Urothelium cell line (cell line): ENCODE data around the gene EXOC6B.

Experiments used
- DNase-seq: peaks from one replicate; pipeline ENCODE4 v3.0.0; 2011; ENCODE audit warnings: low spot score, mixed read lengths
- FAIRE-seq: peaks from 2 replicates; lab custom pipeline; 2011; peaks lifted over from hg19 to GRCh38; lab: Jason Lieb, UNC

Gene EXOC6B

DNA sequence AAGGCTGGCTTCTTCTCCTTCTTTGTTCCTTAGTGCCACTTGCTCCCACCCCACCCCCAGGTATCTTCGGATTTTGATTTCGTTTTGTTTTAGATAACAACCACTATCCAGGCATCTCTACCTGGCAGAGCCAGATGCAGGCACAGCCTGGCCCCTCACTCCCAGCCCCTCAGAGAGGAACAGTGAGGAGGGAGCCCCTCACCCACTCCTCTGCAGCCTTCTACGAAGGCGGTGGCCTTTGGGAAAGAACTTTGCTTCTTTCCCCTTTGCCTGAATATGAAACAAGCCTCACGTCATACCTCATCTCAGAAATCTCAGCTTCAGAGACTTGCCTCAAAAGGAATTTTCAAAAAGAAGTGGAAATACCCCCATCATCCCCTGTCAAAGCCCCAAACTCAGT lies 671.9 kb downstream of the EXOC6B start:
- no peak for DNase-seq
- FAIRE-seq: no peak

DNA sequence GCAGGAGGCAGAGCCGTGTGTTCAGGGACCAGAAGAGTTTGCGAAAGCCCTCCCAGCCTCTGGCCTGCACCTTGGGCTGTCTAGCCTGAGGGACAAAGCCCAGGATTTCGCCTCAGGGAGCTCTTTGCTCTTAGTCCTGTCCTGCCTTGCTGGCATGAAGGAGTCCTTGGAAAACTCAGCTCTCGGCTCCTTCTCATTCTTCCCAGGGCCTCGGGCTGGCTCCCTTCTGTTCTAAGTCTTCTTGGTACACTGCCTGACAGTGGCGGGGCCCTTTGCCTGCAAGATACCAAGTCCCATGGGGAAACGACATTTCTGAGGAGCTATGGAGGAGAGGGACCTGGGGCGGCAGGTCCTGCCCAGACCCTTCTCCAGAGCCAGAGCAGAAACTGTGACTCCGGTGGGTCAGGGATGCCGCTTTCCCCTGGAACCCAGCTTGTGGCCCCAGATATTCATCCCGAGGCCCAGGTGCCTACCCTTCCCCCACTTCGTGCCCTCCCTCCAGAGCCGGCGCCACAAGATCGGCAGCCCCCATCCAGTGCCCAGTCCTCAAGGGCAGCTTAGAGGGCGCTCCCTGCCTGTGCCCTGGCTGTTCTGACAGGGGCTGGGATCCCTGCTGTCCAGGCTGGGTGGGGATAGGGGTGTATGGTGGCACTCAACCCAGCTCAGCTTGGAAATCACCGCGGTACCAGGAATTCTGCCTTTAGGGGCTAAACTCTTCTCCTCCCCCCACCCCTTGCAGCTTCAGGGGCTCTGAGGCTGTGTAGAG lies 672.6 kb downstream of the EXOC6B start:
- no peak for FAIRE-seq

DNA sequence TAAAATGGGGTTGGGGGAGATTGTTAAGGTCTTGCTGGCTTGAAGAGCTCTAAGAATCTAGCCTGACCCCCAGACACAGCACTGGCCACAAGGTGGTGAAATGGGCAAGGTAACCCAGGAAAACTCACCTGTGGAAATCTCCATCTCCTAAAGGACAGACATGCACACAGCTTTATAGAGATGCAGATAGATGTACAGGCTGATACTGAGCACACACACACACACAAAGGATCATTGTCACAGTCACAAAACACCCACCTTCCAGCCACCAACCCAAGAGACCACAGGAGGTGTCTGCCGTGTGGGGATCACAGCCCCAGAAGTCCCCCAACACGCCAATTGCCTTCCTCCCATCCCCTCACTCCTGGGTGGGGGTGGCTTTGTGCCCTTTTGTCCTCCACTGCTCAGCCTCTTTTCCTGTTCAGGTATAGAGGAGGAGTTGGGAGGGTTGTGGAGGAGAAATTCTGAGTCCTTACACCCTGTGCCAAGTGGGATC lies 674.9 kb downstream of the EXOC6B start:
- DNase-seq: no peak
- no peak for FAIRE-seq

More for the DNA sequence above, 672.6 kb downstream of the EXOC6B start:
- no peak for DNase-seq

DNA sequence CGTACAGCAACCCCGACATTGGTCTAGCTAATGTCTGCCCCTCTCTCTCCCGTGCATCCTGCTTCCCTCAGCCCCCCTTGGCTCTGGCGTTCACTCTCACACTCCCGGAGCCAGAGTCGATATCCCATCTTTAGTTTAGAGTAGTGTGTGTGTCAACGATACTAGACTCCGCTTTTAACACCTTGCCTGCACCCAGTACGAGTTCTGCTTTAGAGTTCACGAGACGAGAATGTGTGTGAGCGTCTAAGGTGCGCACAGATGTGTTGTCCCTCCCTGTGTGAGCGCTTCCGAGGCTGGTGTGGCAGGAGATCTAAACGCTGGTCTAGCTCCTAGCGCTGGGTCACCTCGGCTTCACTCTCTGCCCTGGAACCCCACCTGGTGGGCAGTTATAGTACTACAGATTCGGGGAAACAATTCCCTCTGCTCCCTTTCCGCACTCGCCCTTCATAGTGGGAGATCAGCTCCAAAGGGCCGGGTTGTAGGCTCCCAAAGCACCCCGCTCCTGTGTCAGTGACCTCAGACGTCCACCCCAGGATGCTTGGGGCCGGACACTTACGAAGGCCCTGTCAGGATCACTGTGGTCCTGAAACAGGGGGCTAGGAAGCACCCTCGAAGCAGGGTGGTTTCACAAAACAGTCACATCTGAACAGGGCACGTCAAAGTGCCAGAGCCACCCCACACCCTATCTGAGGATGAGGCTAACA lies 675.5 kb downstream of the EXOC6B start:
- FAIRE-seq (peak; percentile 79), DNase-seq (peak; percentile 88)

DNA sequence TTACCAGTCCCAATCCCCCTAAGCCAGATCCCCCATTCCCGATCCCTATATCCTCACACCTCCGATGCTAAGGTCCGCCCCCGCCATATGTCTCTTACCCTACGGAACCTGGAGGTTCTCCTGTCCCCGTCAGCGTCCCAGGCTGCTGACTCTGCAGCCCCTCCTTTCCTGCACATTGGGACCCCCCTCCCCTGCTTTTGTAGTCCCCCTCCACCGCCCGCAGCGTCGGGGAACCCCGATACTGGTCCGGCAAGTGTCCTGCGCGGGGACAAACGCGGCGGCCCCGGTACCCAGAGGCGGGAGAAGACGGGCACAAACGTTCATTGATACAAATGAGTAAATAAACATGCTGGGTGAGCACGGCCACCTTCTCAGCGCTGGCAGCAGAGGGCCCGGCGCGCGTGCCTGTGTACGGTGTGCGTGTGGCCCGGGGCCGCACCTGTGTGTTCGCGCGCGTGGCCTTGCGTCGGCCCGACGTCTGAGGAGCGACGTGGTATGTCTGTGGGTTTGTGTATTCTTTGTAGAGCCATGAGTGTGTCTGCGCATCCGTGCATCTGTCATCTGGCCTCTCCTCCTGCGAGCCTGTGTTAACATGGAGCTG lies 676.2 kb downstream of the EXOC6B start:
- FAIRE-seq (peak; percentile 89), DNase-seq (no peak)

DNA sequence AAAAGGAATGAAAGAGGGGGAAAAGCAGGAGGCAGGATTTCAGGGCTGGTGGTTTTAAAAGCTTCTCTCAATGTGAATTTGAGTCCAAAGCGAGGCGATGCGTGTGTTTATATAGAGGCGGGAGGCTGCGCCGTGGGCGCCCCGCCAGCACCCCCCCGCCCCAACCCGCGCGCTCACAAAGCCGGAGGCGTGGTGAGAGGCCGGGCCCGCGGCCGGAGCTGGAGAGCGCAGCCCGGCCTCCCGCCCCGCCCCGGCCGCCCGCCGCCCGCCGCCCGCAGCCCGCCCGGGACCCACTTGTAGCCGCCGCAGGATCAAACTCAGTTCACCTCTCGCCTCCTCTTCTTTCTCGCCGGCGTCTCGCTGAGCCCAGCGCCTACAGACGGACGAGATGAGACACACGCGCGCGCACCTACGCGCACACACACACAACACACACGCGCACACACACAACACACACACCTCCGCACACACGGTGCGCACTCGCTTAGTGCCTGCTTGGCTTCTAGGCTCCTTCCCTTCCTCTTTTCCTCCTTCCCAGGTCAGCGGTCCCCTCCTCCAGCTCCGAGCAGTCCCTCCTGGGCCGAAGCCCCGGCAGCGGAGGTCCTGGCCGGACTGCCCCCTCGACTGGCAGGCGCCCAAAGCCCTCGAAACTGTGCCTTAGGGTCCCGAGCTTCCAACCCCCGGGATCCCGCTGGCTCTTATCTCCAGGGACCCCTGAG lies 676.8 kb downstream of the EXOC6B start:
- peak; percentile 62 for FAIRE-seq
- DNase-seq: peak; percentile 63

DNA sequence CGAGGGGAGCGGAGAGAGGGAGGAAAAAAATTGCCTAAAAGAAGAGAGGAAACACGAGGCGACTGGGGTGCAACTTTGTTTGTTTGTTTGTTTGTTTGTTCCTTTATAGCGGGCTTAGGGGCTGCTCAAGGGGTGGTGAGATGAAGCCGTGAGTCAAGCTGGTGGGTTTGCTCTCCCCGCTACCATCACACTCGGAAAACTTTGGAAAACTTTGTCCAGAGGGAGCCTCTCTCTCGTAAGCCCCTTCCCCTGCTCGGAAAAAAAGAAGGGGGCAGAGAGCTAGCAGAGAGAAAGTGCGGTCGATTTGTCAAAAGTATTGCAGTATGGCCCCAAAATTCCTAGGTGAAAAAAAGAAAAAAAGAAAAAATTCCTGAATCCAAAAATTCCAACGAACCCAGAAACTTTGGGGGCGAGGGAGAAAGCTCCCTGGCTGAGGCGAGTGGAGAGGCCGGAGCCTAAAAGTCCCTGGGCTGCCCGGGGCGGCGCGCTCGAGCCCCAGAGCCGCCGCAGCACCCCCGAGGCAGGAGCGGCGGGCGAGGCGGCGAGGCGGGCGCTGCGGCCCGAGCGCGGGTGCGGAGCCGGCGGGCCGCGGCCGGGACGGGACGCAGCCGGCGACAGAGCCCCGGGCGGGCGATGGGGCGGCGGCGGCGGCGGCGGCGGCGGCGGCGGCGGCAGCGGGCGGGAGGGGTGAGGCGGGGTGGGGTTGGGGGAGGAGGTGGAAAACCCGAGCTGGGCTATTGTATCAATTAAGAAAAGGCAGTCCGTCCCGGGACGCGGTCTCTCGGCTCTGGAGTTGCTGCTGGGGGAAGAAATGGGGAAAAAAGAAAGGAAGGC lies 677.6 kb downstream of the EXOC6B start:
- DNase-seq (peak; percentile 52), FAIRE-seq (no peak)

DNA sequence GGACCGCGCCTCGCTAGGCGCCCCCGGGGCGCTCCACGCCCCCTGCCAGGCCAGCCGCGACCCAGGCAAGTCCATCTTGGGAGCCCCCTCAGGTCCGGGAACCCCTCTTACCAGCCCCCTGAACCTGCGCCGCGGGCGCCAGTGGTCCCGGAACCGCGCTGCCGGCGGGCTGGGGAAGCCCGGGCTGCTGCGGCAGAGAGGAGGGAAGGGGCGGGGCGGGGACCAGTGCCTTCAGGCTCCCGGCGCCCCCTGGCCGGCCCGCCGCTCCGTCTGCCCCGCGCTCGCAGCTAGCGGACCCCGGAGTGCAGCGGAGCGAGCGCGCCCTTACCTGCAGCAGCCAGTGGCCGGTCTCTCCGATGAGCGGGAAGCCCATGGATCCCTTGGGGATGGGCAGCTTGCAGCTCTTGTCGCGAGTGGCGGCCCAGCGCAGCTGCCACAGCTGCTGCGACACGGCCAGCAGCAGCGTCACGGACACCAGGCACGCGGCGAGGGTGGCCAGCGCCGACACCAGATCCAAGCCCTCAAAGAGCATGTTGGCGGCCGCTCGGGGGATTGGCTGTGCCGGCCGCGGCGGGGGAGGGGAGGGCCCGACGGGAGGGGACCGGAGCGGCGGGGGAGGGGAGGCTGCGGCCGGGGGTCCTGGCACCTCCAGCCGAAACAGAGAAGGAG lies 678.4 kb downstream of the EXOC6B start, which contains the start of gene CYP26B1:
Gene CYP26B1, minus strand, starts transcription at position 560 of the 669 bp plus-strand sequence. Its CDS starts 28 bp downstream, at position 532.
- DNase-seq: no peak
- FAIRE-seq: no peak

DNA sequence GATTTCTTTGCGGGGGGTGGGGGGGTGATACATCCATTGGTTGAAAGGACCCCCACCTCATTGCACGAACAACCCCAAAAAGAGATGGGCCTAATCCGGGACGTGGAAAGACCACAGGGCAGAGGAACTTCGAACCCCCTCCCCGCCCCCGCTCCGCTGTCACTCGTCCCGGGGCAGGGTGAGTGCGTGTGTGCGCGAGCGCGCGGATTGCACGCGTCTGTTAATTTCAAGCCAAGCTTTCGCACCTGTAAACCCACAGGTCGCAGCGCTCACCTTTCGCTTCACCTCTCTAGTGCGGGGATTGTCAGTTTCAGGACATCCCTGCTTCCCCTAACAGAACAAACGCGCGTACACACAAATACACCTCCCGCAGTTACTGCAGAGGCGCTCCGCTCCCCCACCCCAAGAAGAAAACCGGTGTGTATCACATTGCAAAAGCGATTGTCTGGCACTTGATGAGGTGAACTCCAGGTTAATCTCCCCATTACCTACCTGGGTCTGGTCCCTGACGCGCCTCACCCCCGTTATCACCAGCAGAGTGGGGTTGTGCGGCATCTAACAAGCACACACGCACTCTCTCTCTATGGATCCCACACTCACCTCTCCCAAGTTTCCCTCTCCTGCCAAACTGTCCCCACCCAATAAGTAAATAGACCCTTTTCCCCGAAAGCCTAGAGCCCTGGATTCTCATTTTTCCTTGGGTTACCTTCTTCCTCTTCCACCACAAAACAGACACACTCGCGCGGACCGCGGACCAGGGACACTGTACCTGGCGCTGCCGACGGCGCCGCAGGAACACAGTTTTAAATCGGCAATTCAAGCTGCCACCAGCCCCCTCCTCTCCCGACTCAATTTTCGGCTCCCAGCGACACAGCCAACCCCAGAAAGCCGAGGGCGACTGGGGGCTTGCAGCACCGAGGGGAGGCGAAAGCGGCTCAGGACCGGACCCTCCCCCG lies 679.2 kb downstream of the EXOC6B start:
- FAIRE-seq (no peak), DNase-seq (no peak)

DNA sequence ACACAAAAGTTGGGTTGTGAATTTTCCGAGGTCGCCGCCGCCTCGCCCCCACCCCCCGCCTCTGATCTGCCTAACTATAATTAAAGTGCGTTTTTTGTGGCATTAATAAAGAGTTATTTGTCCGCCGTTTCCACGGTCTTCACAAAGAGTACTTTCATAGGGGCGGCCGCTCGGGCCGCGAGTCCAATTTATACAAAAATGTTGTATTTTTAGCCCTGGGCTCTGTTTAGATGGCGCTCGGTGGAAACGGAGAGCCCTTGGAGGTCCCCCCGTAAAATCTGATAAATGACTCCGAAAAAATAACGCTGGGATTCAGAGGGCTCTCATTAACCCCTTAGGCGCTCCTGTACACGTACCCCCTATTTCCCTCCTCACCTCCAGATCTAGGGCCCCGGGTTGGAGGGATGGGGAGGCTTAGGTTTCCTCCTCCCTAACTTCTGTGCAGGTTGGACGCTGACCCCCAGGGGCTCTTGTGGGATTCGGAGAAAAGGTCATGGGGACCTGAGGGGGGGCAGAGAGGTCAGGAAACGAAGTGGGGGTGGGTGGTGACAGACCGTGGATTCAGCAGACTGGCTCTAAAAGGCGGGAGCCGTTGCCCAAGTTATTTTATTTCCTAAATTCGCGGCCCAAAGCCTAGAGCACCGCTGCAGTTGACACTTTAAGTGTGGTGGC lies 680.0 kb downstream of the EXOC6B start:
- FAIRE-seq (no peak), DNase-seq (no peak)

DNA sequence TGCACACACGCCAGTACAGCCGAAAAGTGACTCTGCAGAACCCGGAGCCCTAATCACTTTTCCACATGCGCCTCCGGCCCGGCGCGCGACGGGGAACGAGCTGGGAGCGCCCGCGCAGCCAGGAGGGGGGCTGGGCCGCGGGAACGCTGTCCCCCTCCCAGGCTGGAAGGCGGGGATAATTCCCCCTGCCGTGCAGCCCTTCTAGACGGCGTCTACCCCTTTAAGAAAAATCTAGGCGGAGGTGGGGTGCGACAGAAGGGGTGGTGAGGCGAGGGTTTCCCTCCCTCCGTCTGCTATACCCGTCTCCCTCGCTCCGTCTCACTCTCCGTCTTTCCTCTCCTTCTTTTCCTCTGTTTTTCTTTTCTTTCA lies 680.6 kb downstream of the EXOC6B start:
- peak; percentile 86 for DNase-seq

DNA sequence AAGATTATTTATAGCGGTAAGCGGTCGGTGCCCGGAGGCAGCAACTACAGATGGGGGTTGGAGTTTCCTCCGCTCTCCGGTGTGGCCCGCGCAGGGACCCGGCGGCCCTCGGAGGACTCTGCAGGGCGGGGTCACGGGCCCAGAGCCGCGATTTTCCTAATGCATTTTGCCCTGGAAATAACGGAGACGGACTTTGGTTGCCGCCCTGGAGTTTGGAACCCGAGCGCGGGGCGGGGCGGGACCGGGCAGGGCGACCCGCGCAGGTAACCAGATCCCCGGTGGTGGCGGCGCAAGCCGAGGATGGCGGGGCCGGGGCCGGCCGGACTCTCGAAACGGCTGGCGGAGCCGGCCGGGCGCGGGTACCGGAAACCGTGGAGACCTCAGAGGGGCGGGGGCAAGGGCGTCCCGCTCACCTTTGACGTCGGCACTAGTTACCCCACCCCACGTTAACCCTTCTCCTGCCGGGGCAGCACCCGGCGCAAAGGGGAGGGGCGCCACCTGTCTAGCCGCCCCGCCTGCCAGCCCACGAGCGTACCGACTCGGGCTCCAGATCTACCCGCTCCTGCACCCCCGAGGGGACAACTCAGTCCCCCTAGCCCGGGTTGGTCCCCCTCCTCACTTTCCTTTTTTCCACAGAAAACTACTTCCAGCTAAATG lies 681.1 kb downstream of the EXOC6B start:
- DNase-seq (peak; percentile 89), FAIRE-seq (no peak)

More for the DNA sequence above, 680.6 kb downstream of the EXOC6B start:
- peak; percentile 95 for FAIRE-seq

DNA sequence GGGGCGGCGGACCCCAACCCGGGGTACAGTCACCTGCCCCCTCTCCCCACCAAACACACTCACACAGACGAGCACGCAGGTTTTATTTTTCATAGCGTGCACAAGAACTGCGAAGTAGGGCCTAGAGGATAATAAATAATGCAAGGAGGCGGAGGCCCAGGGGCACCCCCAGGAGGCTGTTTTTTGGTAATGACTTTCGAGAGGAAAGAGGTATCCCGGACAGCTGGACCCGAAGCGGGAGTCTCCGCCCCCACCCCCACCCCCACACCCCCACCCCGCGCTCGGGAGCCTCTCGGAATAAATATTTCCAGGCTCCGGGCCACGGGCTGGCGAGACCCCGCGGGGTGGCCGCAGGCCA lies 681.6 kb downstream of the EXOC6B start:
- DNase-seq (no peak), FAIRE-seq (no peak)

DNA sequence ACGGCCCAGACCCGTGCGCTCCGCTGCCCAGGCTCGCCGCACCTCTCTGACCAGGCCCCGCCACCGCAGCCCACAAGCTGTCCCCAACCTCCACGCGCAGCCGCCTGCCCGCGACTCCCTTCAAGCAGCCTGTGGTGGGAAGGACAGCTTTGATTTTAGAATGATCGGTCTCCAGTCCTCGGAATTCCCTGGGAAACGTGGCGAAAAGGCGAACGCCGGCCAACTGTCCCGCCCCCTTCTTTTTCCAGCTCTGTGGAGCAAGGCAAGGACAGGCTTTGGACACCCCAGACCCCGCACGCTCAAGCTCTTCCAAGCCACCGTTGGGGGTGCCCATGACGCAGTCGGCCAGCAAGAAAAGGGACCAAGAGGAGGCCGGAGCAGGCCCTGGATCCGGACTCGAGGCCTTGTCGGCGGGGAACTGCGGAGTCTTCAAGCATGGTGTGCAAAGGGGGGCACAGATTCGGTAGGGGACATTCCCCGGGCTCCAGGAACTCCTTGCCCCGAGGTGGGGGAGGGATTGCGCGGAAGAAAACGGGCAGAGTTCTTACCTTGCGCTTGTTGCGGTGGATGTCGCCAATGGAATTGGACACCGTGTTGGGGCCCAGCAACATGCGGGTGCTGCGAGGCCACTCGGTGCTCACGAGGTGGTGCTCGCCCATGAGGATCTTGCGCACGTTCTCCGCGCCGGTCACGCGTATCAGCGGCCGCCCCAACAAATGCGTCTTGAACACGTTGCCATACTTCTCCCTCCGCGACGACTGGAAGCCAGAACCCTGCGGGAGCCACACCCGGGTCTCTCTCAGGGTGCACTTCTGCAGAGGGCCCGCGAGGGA lies 682.2 kb downstream of the EXOC6B start:
- FAIRE-seq (no peak), DNase-seq (no peak)

DNA sequence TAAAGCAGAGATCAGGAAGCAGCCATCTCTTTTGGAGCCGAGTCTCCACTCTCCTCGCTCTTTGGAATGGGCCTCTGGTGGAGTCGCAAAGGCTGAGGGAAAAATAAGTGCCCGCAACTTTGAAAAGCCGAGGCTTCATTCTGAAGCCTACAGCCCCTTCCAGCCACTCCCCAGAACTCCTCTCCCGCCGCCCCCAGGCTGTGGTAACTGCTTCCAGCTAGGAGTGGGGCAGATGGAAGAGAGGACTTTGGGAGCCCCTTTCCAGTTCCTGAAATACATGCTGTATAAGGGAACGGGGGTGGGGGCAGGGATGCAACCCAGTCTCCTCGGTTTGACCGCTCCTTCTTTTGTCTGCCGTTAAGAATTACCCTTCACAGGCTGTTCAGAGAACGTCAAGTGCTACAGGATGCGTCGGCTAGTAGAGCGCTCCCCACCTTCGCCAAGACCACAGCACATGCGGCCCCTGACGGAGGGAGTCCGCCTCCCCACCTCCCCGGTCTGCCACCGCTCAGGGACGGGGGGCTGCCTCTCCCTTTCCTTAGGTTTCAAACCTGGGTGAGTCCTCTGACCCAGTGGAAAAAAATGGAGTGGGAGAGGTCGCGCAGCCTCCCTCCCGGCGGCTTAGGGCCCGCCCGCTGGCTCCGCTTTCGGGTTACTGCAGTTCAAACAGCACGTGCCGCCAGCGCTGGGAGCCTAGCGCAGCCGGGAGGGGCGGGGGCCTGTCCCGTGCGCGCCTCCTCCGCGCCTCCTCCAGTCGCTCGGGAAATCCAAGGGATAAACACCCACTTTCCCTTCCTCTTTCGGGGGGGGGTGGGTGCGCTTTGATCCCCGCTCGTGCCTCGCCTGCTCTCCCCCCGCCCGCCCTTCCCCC lies 683.0 kb downstream of the EXOC6B start:
- no peak for DNase-seq
- FAIRE-seq: no peak
